Calu3 (cell line): Measurements from ENCODE around the gene CNGB1. TPM values are rescaled to one million over a fixed set of nuclear protein-coding genes. Genes with fewer than 3 reads are reported as not detected.

Experiments
- BruUV-seq: library from RNA; stranded (reverse); fragments of 400-500 nt; replicated peaks from 2 replicates; lab custom pipeline; 2021; lab: Mats Ljungman, UMichigan
- CTCF ChIA-PET: fragments of 300-600 bp; sonication (Branson Sonifier 250); formaldehyde crosslinking; loops from one replicate; lab custom pipeline; 2022; ENCODE audit warnings: antibody characterized with exemption; lab: Charles Lee
- DNase-seq: peaks from one replicate; pipeline ENCODE4 v3.0.0; 2022
- H3K27ac Mint-ChIP-seq: one replicate; pipeline ENCODE4 v1.8.0; 2022; ENCODE audit warnings: mixed read lengths; ENCODE audit not compliant: unreplicated experiment
- H3K27me3 Mint-ChIP-seq: one replicate; pipeline ENCODE4 v1.8.0; 2022; ENCODE audit warnings: mixed read lengths; ENCODE audit not compliant: unreplicated experiment
- H3K36me3 Mint-ChIP-seq: one replicate; pipeline ENCODE4 v1.8.0; 2022; ENCODE audit warnings: mild to moderate bottlenecking, moderate library complexity, mixed read lengths; ENCODE audit not compliant: insufficient read depth, unreplicated experiment
- H3K4me1 Mint-ChIP-seq: one replicate; pipeline ENCODE4 v1.8.0; 2022; ENCODE audit warnings: mild to moderate bottlenecking, low read depth, mixed read lengths; ENCODE audit not compliant: unreplicated experiment
- H3K4me3 Mint-ChIP-seq: one replicate; pipeline ENCODE4 v1.8.0; 2022; ENCODE audit warnings: mild to moderate bottlenecking, low read depth, moderate library complexity, mixed read lengths; ENCODE audit not compliant: unreplicated experiment
- H3K9me3 Mint-ChIP-seq: one replicate; pipeline ENCODE4 v1.8.0; 2022; ENCODE audit warnings: low read depth, mixed read lengths; ENCODE audit not compliant: unreplicated experiment
- intact Hi-C: fragments of 100-400 bp; cut with micrococcal nuclease; formaldehyde crosslinking; loops from one replicate; pipeline ENCODE4 v1.10.0; 2022; ENCODE audit not compliant: unreplicated experiment
- total RNA-seq: library from RNA; stranded (reverse); gene quantifications from 2 replicates; pipeline ENCODE4 v1.2.3, GENCODE V29; 2022
- TF ChIP-seq, protein P1 (sequence below): fragments of 200-600 bp; IDR thresholded peaks from one replicate; pipeline ENCODE4 v1.8.0; 2022; ENCODE audit warnings: antibody characterized with exemption; ENCODE audit not compliant: unreplicated experiment

CNGB1 gene
- total RNA-seq, 1 experiment from 2014 or later, result 0.19 TPM

DNA sequence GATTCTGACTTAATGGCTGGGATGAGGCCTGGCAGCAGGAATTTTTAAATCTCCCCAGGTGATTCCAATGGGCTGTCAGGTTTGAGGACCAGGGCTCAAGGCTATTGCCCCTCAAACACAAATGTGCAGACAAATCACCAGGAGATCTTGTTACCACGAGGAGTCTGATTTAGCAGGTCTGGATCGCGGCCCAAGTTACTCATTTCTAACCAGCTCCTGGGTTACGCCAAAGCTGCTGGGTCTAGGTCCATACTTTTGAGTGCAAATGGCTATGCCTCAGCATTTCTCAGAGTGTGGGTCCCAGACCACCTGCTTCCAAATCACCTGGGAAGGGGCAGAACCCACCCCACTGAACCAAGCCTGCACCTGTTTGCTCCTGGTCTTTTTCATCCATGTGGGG lies 33.1 kb downstream of the CNGB1 start:
- TF ChIP-seq, protein P1, sequence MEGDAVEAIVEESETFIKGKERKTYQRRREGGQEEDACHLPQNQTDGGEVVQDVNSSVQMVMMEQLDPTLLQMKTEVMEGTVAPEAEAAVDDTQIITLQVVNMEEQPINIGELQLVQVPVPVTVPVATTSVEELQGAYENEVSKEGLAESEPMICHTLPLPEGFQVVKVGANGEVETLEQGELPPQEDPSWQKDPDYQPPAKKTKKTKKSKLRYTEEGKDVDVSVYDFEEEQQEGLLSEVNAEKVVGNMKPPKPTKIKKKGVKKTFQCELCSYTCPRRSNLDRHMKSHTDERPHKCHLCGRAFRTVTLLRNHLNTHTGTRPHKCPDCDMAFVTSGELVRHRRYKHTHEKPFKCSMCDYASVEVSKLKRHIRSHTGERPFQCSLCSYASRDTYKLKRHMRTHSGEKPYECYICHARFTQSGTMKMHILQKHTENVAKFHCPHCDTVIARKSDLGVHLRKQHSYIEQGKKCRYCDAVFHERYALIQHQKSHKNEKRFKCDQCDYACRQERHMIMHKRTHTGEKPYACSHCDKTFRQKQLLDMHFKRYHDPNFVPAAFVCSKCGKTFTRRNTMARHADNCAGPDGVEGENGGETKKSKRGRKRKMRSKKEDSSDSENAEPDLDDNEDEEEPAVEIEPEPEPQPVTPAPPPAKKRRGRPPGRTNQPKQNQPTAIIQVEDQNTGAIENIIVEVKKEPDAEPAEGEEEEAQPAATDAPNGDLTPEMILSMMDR, result no peak
- intact Hi-C loops, result no loop called here
- no peak overlapping the region for H3K4me3 Mint-ChIP-seq
- H3K27ac Mint-ChIP-seq, result no peak overlapping the region
- BruUV-seq, result no TSS peak
- DNase-seq, result no peak
- CTCF ChIA-PET, result no interaction called here
- no peaks in the 10 kb centered on the region for H3K36me3 Mint-ChIP-seq
- H3K4me1 Mint-ChIP-seq, result peaks cover 16% of the 10 kb centered on the region
- H3K9me3 Mint-ChIP-seq, result no peaks in the 10 kb centered on the region
- H3K27me3 Mint-ChIP-seq, result peaks cover 26% of the 10 kb centered on the region

DNA sequence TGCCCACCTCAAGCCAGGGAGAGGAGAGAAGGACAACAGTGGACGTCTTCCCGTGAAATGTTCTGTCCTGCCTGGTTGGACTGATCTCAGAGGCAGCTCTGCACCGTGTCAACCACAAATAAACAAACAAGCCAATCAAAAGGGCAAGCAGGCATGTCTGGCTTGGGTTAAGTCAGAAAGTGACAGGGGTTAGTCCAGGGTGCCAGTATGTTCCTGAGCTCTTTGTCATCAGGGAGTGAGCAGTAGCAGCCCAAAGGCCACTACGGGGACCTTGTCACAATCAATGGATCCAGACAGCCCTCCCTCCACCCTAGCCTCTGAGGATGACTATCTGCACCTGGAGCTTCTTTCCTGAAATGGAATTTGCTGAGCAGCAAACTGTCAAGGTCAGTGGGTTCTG lies 35.0 kb downstream of the CNGB1 start:
- Mint-ChIP-seq H3K27ac (no peak overlapping the region), H3K27me3 (peaks cover 17% of the 10 kb centered on the region), H3K4me3 (no peak overlapping the region), H3K9me3 (no peaks in the 10 kb centered on the region), H3K36me3 (no peaks in the 10 kb centered on the region), H3K4me1 (peaks cover 16% of the 10 kb centered on the region)
- no TSS peak for BruUV-seq
- intact Hi-C loops, result no loop called here
- DNase-seq, result no peak
- TF ChIP-seq, protein P1, result no peak
- CTCF ChIA-PET, result interaction anchor here (0.9 kb wide), 1 partner anchor 9 kb away, joined by 3 read pairs; no protein-coding TSS in a partner anchor

GRCh38 chr16:57930533-57930932 lies 40.4 kb downstream of the CNGB1 start:
- CTCF ChIA-PET, result no interaction called here
- no peak for DNase-seq
- TF ChIP-seq, protein P1, result no peak
- peaks cover 32% of the 10 kb centered on the region for H3K27me3 Mint-ChIP-seq
- no peak overlapping the region for H3K4me3 Mint-ChIP-seq
- no peak overlapping the region for H3K27ac Mint-ChIP-seq
- no TSS peak for BruUV-seq
- H3K36me3 Mint-ChIP-seq, result no peaks in the 10 kb centered on the region
- H3K4me1 Mint-ChIP-seq, result no peaks in the 10 kb centered on the region
- H3K9me3 Mint-ChIP-seq, result peaks cover 4% of the 10 kb centered on the region
- intact Hi-C loops, result no loop called here

- no peak overlapping the region for H3K4me3 Mint-ChIP-seq
- H3K36me3 Mint-ChIP-seq, result no peaks in the 10 kb centered on the region
- intact Hi-C loops, result no loop called here
- H3K4me1 Mint-ChIP-seq, result no peaks in the 10 kb centered on the region
- no peak for DNase-seq
- no peak overlapping the region for H3K27ac Mint-ChIP-seq
- peaks cover 4% of the 10 kb centered on the region for H3K9me3 Mint-ChIP-seq
- no TSS peak for BruUV-seq
- H3K27me3 Mint-ChIP-seq, result peaks cover 33% of the 10 kb centered on the region
- CTCF ChIA-PET, result no interaction called here
- TF ChIP-seq, protein P1, result no peak
Observed at GRCh38 chr16:57929250-57929649, 41.7 kb downstream of the CNGB1 start.
